Body of pancreas (tissue), 4 donors: ENCODE data around the gene C11orf86. TPM values are rescaled to one million over a fixed set of nuclear protein-coding genes. Genes with fewer than 3 reads are reported as not detected.

Source experiments
- ATAC-seq: fragments of 150-250 bp; one replicate; pipeline ENCODE4 v1.9.1; 2016
- DNase-seq, 4 donors: peaks; one replicate each; pipeline ENCODE4 v3.0.0-alpha.2; 2019
- H3K27ac ChIP-seq, 4 donors: fragments of 200-600 bp; sonication (generic); 1 replicate in 3 of 4; 2 replicates in 1 of 4; pipeline versions ENCODE4 v1.5.1 to v1.6.1; 2016 to 2019; ENCODE audit warnings: mild to moderate bottlenecking in 1 of 4, mixed read lengths in 1 of 4, moderate library complexity in 1 of 4
- H3K27me3 ChIP-seq, 2 donors: fragments of 200-600 bp; sonication (generic); one replicate each; pipeline ENCODE4 v1.6.0; 2016; ENCODE audit warnings: mild to moderate bottlenecking in 1 of 2
- H3K36me3 ChIP-seq, 2 donors: fragments of 200-600 bp; sonication (generic); replicated peaks in 1 of 2; 2 replicates each; pipeline ENCODE4 v1.5.1; 2016; ENCODE audit warnings: low read depth in 2 of 2; ENCODE audit not compliant: insufficient read depth in 1 of 2
- H3K4me1 ChIP-seq: fragments of 200-600 bp; sonication (generic); one replicate; pipeline ENCODE4 v1.6.0; 2016
- H3K4me3 ChIP-seq, 2 donors: fragments of 200-600 bp; sonication (generic); 1 replicate in 1 of 2; 2 replicates in 1 of 2; pipeline ENCODE4 v1.5.1; 2016 to 2019
- H3K9me3 ChIP-seq, 3 donors: fragments of 200-600 bp; sonication (generic); 1 replicate in 2 of 3; 2 replicates in 1 of 3; pipeline ENCODE4 v1.5.1; 2016
- CTCF ChIP-seq, 7 experiments: fragments of 450-650 bp in 4 of 7; fragments of 200-600 bp in 3 of 7; sonication (generic) in 3 of 7; IDR thresholded peaks; one replicate each; pipeline ENCODE4 v1.5.1; 2016 to 2019; ENCODE audit warnings: antibody characterized with exemption in 7 of 7
- POLR2A ChIP-seq, 3 donors: fragments of 450-650 bp; IDR thresholded peaks; one replicate each; pipeline ENCODE4 v1.6.1; 2016; ENCODE audit warnings: antibody characterized with exemption in 3 of 3, mild to moderate bottlenecking in 2 of 3
- WGBS, 2 donors: methylation state at CpG; one replicate each; pipeline ENCODE4 v1.1.5; 2017; 5-methylcytosine and 5-hydroxymethylcytosine counted together
- intact Hi-C: fragments of 100-400 bp; cut with DNase I; formaldehyde crosslinking; loops from one replicate; pipeline ENCODE4 v1.15.1; 2023
- microRNA-seq, 2 donors: library from miRNA; unstranded; fragments of <30 nt; microRNA quantifications; one replicate each; pipeline ENCODE4, GENCODE V29; 2016; ENCODE audit warnings: borderline number of aligned reads in 2 of 2, borderline replicate concordance in 2 of 2
- small RNA-seq: library from RNA; depleted of rRNA; stranded (forward); fragments of <200 nt; gene quantifications from one replicate; pipeline ENCODE3, GENCODE V24; 2016
- total RNA-seq, 2 donors: library from RNA; depleted of rRNA; stranded (reverse); fragments of >200 nt; gene quantifications; one replicate each; pipeline ENCODE4 v1.1.0, GENCODE V29; 2016

C11orf86 gene
- total RNA-seq, 2 donors from 2014 or later = not detected

- 75 to 88% methylated on average over 1 of the region's 1 CpG for WGBS, 2 donors
- H3K9me3 ChIP-seq = no peaks in the 10 kb centered on the region
- DNase-seq = no peak
- intact Hi-C loops = no loop called here
- TF ChIP-seq POLR2A (IDR thresholded peaks at IDR 0.05) = no peak
- TF ChIP-seq CTCF (IDR thresholded peaks at IDR 0.05) = no peak
- H3K36me3 ChIP-seq = no peaks in the 10 kb centered on the region
- no peak overlapping the region for H3K4me3 ChIP-seq
- H3K4me1 ChIP-seq = peaks cover 18% of the 10 kb centered on the region
- no peak overlapping the region for H3K27ac ChIP-seq
- H3K27me3 ChIP-seq = no peaks in the 10 kb centered on the region
- no peak for ATAC-seq
These were observed 49.9 kb downstream of the C11orf86 start for GRCh38 chr11:67024966-67025365.

GRCh38 chr11:67025750-67026149 is 50.6 kb downstream of the C11orf86 start:
- Histone ChIP-seq H3K4me3 (no peak overlapping the region), H3K9me3 (no peaks in the 10 kb centered on the region), H3K36me3 (no peaks in the 10 kb centered on the region), H3K4me1 (peaks cover 18% of the 10 kb centered on the region), H3K27ac (no peak overlapping the region), H3K27me3 (no peaks in the 10 kb centered on the region)
- WGBS, 2 donors = 81 to 89% methylated on average over 7 to 8 of the region's 8 CpGs
- DNase-seq (no peak), ATAC-seq (no peak)
- no peak for TF ChIP-seq POLR2A (IDR thresholded peaks at IDR 0.05)
- no peak for TF ChIP-seq CTCF (IDR thresholded peaks at IDR 0.05)
- intact Hi-C loops = no loop called here

Small RNAs within 50 kb of the gene (microRNA-seq; reads per million reads assigned to microRNA genes)
- gene MIR3163 = 0 reads per million in 2 donors

Small RNAs within 50 kb of the gene (small RNA-seq; reads per million reads assigned to genes)
- gene MIR3163 = not detected

Other genes with a start within 250 kb of the C11orf86 start
- gene SPTBN2, start 246.1 kb upstream of the C11orf86 start, total RNA-seq = 10 to 100 TPM; 40.0 to 52.1 TPM
- 10 to 100 TPM; 14.3 to 18.8 TPM for gene RCE1, start 131.9 kb upstream of the C11orf86 start, total RNA-seq
- gene LRFN4, start 118.2 kb upstream of the C11orf86 start, total RNA-seq = 1 to 10 TPM; 2.3 to 3.0 TPM
- 10 to 100 TPM; 12.2 to 81.7 TPM for gene PC, start 16.9 kb upstream of the C11orf86 start, total RNA-seq
- under 1 TPM in 1 of 2 donors, not detected in 1; 0.78 TPM for gene SYT12, start 47.8 kb downstream of the C11orf86 start, total RNA-seq
- 10 to 100 TPM; 19.1 to 33.5 TPM for gene RHOD, start 81.5 kb downstream of the C11orf86 start, total RNA-seq
- 10 to 100 TPM; 26.5 to 29.0 TPM for gene KDM2A, start 144.0 kb downstream of the C11orf86 start, total RNA-seq